Right cardiac atrium (tissue), 5 donors: ENCODE measurements around the gene LDLRAD4. TPM values are rescaled to one million over a fixed set of nuclear protein-coding genes. Genes with fewer than 3 reads are reported as not detected.
A peak's percentile ranks its signal among the peaks of the same experiment; 100 is the strongest.

Experiments
- ATAC-seq, 2 donors: fragments of 200-7000 bp; cut with Tn5 transposase; one replicate each; pipeline versions ENCODE4 v1.8.0 to v1.9.1; 2020; ENCODE audit warnings: moderate library complexity in 2 of 2, mild to moderate bottlenecking in 1 of 2
- DNase-seq, 3 donors: peaks; one replicate each; pipeline ENCODE4 v3.0.0-alpha.2; 2020
- H3K27ac ChIP-seq: one replicate; pipeline ENCODE4 v1.5.1; 2013; ENCODE audit warnings: mild to moderate bottlenecking, low read length, control low read depth, moderate library complexity
- H3K27me3 ChIP-seq: one replicate; pipeline ENCODE4 v1.6.1; 2013; ENCODE audit not compliant: control insufficient read depth, insufficient read depth
- H3K4me1 ChIP-seq: one replicate; pipeline ENCODE4 v1.6.1; 2013; ENCODE audit warnings: low read length; ENCODE audit not compliant: control insufficient read depth, insufficient read depth
- H3K4me3 ChIP-seq: one replicate; pipeline ENCODE4 v1.5.1; 2013; ENCODE audit warnings: low read length, control low read depth
- H3K9me3 ChIP-seq: one replicate; pipeline ENCODE4 v1.6.1; 2013; ENCODE audit warnings: low read length; ENCODE audit not compliant: control insufficient read depth
- WGBS: extraction: QIAGEN DNeasy Blood & Tissue Kit; methylation state at CpG from one replicate; pipeline ENCODE4 v1.1.7; 2013; 5-methylcytosine and 5-hydroxymethylcytosine counted together
- intact Hi-C, 4 donors: fragments of 100-400 bp; cut with DNase I; formaldehyde crosslinking; loops; one replicate each; pipeline versions ENCODE4 v1.11.0 to v1.14.0; 2022 to 2023
- polyA plus RNA-seq: library from polyadenylated mRNA; stranded (reverse); fragments of 200-250 nt; gene quantifications from one replicate; pipeline ENCODE4 v1.2.3, GENCODE V29; 2013
- total RNA-seq, 4 donors: library from RNA; stranded (reverse); fragmentation: NEBNext Ultra II Directional; extraction: Animal tissue kit (Norgen Biotek cat#: 25700); gene quantifications; one replicate each; pipeline ENCODE4 v1.2.1, GENCODE V29; 2021
- donor health status: healthy with polysubstance abuse.
- donor health status: DM: no; HTN: yes; CAD: no.
- donor health status: DM: no; HTN: no; CAD: no.
- donor health status: DM: no; HTN: yes; CAD: no; lungs with severe emphysema.
- donor health status: DM: yes; HTN: yes; CAD: no.

The LDLRAD4 gene
- total and polyA plus RNA-seq, 5 donors: 25.7 to 159 (median 68.1) TPM

DNA sequence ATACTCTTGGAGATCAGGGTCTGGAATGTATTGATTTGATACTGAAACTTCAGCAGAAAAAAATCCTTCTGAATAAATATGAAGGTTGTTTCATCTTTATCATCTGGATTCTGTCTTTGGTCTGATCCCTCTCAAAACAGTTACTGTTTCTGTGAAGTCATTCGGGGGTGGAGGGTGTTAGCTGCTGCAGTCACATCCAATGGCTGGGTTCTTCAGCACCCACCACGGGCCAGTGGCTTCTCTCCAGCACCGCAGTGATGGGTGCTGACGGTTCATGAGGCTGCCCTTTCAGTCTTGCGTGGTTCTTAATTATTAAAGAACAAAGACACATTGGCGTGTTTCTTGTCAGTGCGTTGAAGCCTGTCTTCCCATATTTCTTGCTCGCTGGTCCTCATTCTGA lies 148.0 kb downstream of the LDLRAD4 start:
- intact Hi-C loops: no loop called here
- no peak overlapping the region for H3K27ac ChIP-seq
- H3K9me3 ChIP-seq: no peaks in the 10 kb centered on the region
- H3K4me1 ChIP-seq: peaks cover 6% of the 10 kb centered on the region
- WGBS: 85% methylated on average over 8 of the region's 8 CpGs
- no peak overlapping the region for H3K4me3 ChIP-seq
- H3K27me3 ChIP-seq: no peaks in the 10 kb centered on the region
- no peak for DNase-seq
- no peak for ATAC-seq

GRCh38 chr18:13366962-13367892 lies 148.7 kb downstream of the LDLRAD4 start:
- H3K4me1 ChIP-seq: peaks cover 1% of the 10 kb centered on the region
- DNase-seq (no peak), ATAC-seq (peak in 1 of 2 donors; percentile 6)
- no peak overlapping the region for H3K27ac ChIP-seq
- no peak overlapping the region for H3K4me3 ChIP-seq
- 88% methylated on average over 26 of the region's 26 CpGs for WGBS
- intact Hi-C loops: no loop called here
- no peaks in the 10 kb centered on the region for H3K27me3 ChIP-seq
- no peaks in the 10 kb centered on the region for H3K9me3 ChIP-seq

DNA sequence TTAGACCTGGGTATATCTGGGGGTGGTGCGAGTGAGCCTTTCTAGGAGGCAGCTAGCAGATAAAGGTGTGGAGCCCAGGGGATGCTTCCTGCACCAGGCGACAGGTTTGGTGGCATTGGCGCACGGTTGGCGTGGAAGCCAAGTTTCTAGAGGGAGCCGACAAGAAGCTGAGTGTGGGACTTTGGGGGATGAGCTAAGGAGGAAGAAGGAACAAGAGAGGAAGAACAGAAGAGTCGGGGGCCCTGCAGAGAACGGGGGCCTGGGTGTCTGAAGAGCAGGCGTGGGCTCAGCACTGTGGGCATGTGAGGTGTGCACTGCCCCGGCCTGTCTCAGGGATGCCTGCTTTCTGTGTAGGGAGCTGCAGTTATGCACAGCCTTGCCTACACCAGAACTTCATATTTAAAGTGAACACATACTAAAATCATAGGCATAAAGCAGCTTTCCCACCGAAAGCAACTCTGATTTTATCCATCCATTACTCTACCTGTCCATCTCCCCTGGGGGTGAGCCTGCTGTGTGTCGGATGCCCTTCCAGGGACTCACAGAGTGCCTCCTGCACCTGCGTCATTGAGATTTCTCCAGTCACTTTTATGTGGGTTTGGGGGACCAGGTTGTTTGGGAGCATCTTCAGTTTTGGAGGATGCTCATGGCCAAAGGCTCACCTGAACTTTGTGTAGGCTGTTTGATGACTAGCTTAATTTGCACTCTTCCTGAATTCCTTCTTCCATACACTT lies 149.7 kb downstream of the LDLRAD4 start:
- WGBS: 90% methylated on average over 13 of the region's 13 CpGs
- H3K4me1 ChIP-seq: no peaks in the 10 kb centered on the region
- intact Hi-C loops: no loop called here

GRCh38 chr18:13369353-13369752 lies 150.8 kb downstream of the LDLRAD4 start:
- H3K27me3 ChIP-seq: no peaks in the 10 kb centered on the region
- H3K4me1 ChIP-seq: no peaks in the 10 kb centered on the region
- intact Hi-C loops: no loop called here
- H3K27ac ChIP-seq: no peak overlapping the region
- ATAC-seq (no peak), DNase-seq (no peak)
- H3K4me3 ChIP-seq: no peak overlapping the region
- WGBS: 91% methylated on average over 9 of the region's 9 CpGs
- no peaks in the 10 kb centered on the region for H3K9me3 ChIP-seq

More for the DNA sequence above, 149.7 kb downstream of the LDLRAD4 start:
- DNase-seq (no peak), ATAC-seq (no peak)
- Histone ChIP-seq H3K27me3 (no peaks in the 10 kb centered on the region), H3K27ac (no peak overlapping the region), H3K4me3 (no peak overlapping the region), H3K9me3 (no peaks in the 10 kb centered on the region)

DNA sequence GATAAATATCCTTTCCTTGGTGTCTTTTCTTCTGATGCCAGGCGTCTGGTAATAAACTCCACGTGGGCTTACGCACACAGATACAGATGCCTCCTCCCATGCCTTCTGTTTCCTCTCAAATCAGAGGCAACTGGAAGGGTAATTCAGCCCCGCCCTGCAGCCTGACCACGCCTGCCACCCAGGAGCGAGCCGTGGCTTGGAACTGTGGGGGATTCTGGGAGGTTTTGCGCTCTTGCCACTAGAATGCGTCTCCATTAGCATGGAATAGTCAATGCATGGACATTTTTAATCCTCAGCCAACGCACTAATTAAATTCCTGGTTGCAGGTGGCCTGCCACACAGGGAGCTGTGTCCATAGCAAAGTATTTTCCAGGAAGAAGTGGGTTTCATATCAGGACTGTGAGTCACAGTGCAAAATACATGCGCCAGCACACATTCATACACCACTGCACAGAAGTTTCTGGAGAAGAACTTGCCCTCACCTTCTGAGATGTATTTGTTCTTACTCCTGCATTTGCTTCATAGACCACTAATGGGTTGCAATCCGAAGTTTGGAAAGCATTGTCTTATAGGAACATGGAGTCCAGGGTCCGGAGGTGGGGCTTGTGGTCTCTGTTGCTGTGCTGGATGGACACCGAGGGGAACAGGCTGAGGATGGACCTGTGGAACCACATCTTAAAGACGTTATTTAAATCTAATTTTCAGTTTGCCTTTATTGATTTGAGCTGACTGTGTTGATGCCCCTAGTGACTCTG lies 151.4 kb downstream of the LDLRAD4 start:
- Histone ChIP-seq H3K27ac (no peak overlapping the region), H3K27me3 (no peaks in the 10 kb centered on the region), H3K4me1 (peaks cover 4% of the 10 kb centered on the region), H3K4me3 (no peak overlapping the region), H3K9me3 (no peaks in the 10 kb centered on the region)
- ATAC-seq: peak in 1 of 2 donors; percentile 69
- intact Hi-C loops: loop anchor here in 1 of 4 donors (5.0 kb wide), 1 partner anchor 33 kb away; no protein-coding TSS in a partner anchor
- no peak for DNase-seq
- 74% methylated on average over 15 of the region's 15 CpGs for WGBS

GRCh38 chr18:13370995-13371625 lies 152.6 kb downstream of the LDLRAD4 start:
- WGBS: 98% methylated on average over 16 of the region's 16 CpGs
- ATAC-seq: no peak
- Histone ChIP-seq H3K4me3 (no peak overlapping the region), H3K9me3 (no peaks in the 10 kb centered on the region), H3K27ac (no peak overlapping the region), H3K4me1 (peaks cover 5% of the 10 kb centered on the region), H3K27me3 (no peaks in the 10 kb centered on the region)
- no peak for DNase-seq
- intact Hi-C loops: loop anchor here in 1 of 4 donors (5.0 kb wide), 1 partner anchor 34 kb away; no protein-coding TSS in a partner anchor

- DNase-seq: no peak
- Histone ChIP-seq H3K9me3 (no peaks in the 10 kb centered on the region), H3K27me3 (no peaks in the 10 kb centered on the region), H3K4me1 (peaks cover 5% of the 10 kb centered on the region), H3K4me3 (no peak overlapping the region), H3K27ac (no peak overlapping the region)
- intact Hi-C loops: loop anchor here in 1 of 4 donors (5.0 kb wide), 1 partner anchor 35 kb away; no protein-coding TSS in a partner anchor
- 92% methylated on average over 10 of the region's 10 CpGs for WGBS
- no peak for ATAC-seq
These were observed 153.3 kb downstream of the LDLRAD4 start for GRCh38 chr18:13371689-13372418.

DNA sequence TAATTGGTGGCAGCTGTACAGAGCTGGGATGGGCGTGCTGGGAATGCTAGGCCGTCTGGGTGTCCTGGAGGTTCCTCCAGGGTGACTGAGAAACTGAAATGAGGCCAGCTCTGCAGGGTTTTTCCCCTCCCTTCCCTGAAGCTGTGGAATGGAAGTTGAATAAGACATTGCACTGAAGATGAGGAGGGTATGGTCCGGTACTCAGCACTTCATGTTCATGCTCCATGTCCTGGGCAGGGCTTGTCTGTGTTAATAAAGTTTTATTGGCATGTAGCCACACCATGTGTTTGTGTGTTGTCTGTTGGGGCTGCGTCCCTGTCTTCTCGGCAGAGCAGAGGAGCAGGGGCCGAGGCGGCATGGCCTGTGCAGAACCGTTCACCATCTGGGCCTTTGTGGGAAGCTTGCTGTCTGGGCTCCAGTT lies 154.0 kb downstream of the LDLRAD4 start:
- no peak overlapping the region for H3K4me3 ChIP-seq
- WGBS: 90% methylated on average over 8 of the region's 8 CpGs
- intact Hi-C loops: loop anchor here in 1 of 4 donors (5.0 kb wide), 1 partner anchor 35 kb away; no protein-coding TSS in a partner anchor
- no peaks in the 10 kb centered on the region for H3K27me3 ChIP-seq
- no peaks in the 10 kb centered on the region for H3K9me3 ChIP-seq
- ATAC-seq (no peak), DNase-seq (no peak)
- peaks cover 8% of the 10 kb centered on the region for H3K4me1 ChIP-seq
- no peak overlapping the region for H3K27ac ChIP-seq

- Histone ChIP-seq H3K4me3 (no peak overlapping the region), H3K27ac (no peak overlapping the region), H3K27me3 (no peaks in the 10 kb centered on the region), H3K4me1 (peaks cover 11% of the 10 kb centered on the region), H3K9me3 (no peaks in the 10 kb centered on the region)
- DNase-seq (no peak), ATAC-seq (no peak)
- 89% methylated on average over 4 of the region's 4 CpGs for WGBS
- intact Hi-C loops: loop anchor here in 1 of 4 donors (5.0 kb wide), 1 partner anchor 37 kb away; no protein-coding TSS in a partner anchor
These were observed 155.5 kb downstream of the LDLRAD4 start for GRCh38 chr18:13374096-13374467.
